CD4-positive, alpha-beta T cell (primary cell): ENCODE results near the gene ZNF410. TPM values are rescaled to one million over a fixed set of nuclear protein-coding genes. Genes with fewer than 3 reads are reported as not detected.

Experiments used
- ATAC-seq: fragments of 200-7000 bp; cut with Tn5 transposase; one replicate; pipeline ENCODE4 v1.10.0; 2022; ENCODE audit warnings: mild to moderate bottlenecking; ENCODE audit not compliant: poor library complexity
- CTCF ChIA-PET: fragments of 350-600 bp; sonication (Branson Sonifier 250); formaldehyde crosslinking; loops from one replicate; lab custom pipeline; 2021; ENCODE audit warnings: antibody characterized with exemption, inconsistent platforms; lab: Charles Lee
- POLR2A ChIA-PET: fragments of 350-600 bp; sonication (Branson Sonifier 250); formaldehyde crosslinking; loops from one replicate; lab custom pipeline; 2021; ENCODE audit warnings: antibody characterized with exemption, inconsistent platforms; lab: Charles Lee
- DNase-seq, 14 experiments: peaks; one replicate each; pipeline ENCODE4 v3.0.0-alpha.2; 2013 to 2020; ENCODE audit warnings: mixed read lengths in 2 of 14
- H3K27ac ChIP-seq, 2 donors: one replicate each; pipeline versions ENCODE4 v1.5.1 to v1.7.0; 2013; ENCODE audit warnings: low read length in 2 of 2, low read depth in 1 of 2, mild to moderate bottlenecking in 1 of 2
- H3K27me3 ChIP-seq, 2 experiments: 1 replicate in 1 of 2; 2 replicates in 1 of 2; pipeline versions ENCODE4 v1.6.1 to v1.7.0; 2013; ENCODE audit warnings: low read length in 2 of 2, control low read depth in 1 of 2, mild to moderate bottlenecking in 1 of 2, moderate library complexity in 1 of 2; ENCODE audit not compliant: insufficient read depth in 2 of 2, control insufficient read depth in 1 of 2
- H3K36me3 ChIP-seq: one replicate; pipeline ENCODE4 v1.6.1; 2013; ENCODE audit warnings: low read length, control low read depth; ENCODE audit not compliant: insufficient read depth
- H3K4me1 ChIP-seq: one replicate; pipeline ENCODE4 v1.6.1; 2013; ENCODE audit warnings: low read length, control low read depth; ENCODE audit not compliant: insufficient read depth
- H3K4me3 ChIP-seq: one replicate; pipeline ENCODE4 v1.5.1; 2013; ENCODE audit warnings: mild to moderate bottlenecking, low read length, moderate library complexity
- H3K9me3 ChIP-seq, 2 experiments: 1 replicate in 1 of 2; 2 replicates in 1 of 2; pipeline versions ENCODE4 v1.6.1 to v1.7.0; 2013; ENCODE audit warnings: low read length in 2 of 2, mild to moderate bottlenecking in 2 of 2, control low read depth in 1 of 2, moderate library complexity in 1 of 2; ENCODE audit not compliant: control insufficient read depth in 1 of 2, insufficient read depth in 1 of 2
- H3K27ac Mint-ChIP-seq: one replicate; pipeline ENCODE4 v1.8.0; 2020; ENCODE audit warnings: mixed read lengths
- H3K27me3 Mint-ChIP-seq: one replicate; pipeline ENCODE4 v1.8.0; 2021; ENCODE audit warnings: mixed read lengths
- H3K36me3 Mint-ChIP-seq: one replicate; pipeline ENCODE4 v1.8.0; 2021; ENCODE audit warnings: low read depth, mixed read lengths
- H3K4me1 Mint-ChIP-seq: one replicate; pipeline ENCODE4 v1.8.0; 2021; ENCODE audit warnings: low read depth, mixed read lengths
- H3K4me3 Mint-ChIP-seq: one replicate; pipeline ENCODE4 v1.8.0; 2020; ENCODE audit warnings: mild to moderate bottlenecking, mixed read lengths
- H3K9me3 Mint-ChIP-seq: one replicate; pipeline ENCODE4 v1.8.0; 2020; ENCODE audit warnings: mixed read lengths
- CTCF ChIP-seq: fragments of 200-600 bp; IDR thresholded peaks from one replicate; pipeline ENCODE4 v1.8.0; 2022; ENCODE audit warnings: antibody characterized with exemption, mild to moderate bottlenecking
- intact Hi-C, 2 experiments: fragments of 100-400 bp; cut with DNase I in 1 of 2; cut with micrococcal nuclease in 1 of 2; formaldehyde crosslinking; loops; one replicate each; pipeline versions ENCODE4 v1.15.1 to v1.9.0; 2023 to 2025; cut with DNase I, micrococcal nuclease
- total RNA-seq, 174 experiments: library from RNA in 2 of 174; stranded (reverse) in 2 of 174; gene quantifications; one replicate each; pipeline ENCODE4 v1.2.3 and lab custom pipeline; 2021 to 2026

ZNF410 gene
- total RNA-seq, 2 experiments from 2014 or later = 74.3 to 81.1 TPM

GRCh38 chr14:73936548-73936947 is 49.9 kb downstream of the ZNF410 start:
- CTCF ChIA-PET = interaction anchor here (0.9 to 1.1 kb wide), 2 partner anchors 13 to 208 kb away, joined by 3 to 4 read pairs; partner anchors contain the start of genes COQ6 and FAM161B
- DNase-seq (no peak), ATAC-seq (no peak)
- Mint-ChIP-seq H3K9me3 (no peaks in the 10 kb centered on the region), H3K36me3 (peaks cover 58% of the 10 kb centered on the region), H3K4me3 (no peak overlapping the region), H3K27ac (no peak overlapping the region), H3K27me3 (no peaks in the 10 kb centered on the region), H3K4me1 (peaks cover 6% of the 10 kb centered on the region)
- no peaks in the 10 kb centered on the region for H3K27me3 ChIP-seq
- intact Hi-C loops = no loop called here
- POLR2A ChIA-PET = interaction anchor here (1.4 kb wide), 1 partner anchor 13 kb away, joined by 4 read pairs; the partner anchor contains the start of genes COQ6 and FAM161B
- no peaks in the 10 kb centered on the region for H3K4me1 ChIP-seq
- no peak overlapping the region for H3K27ac ChIP-seq
- H3K4me3 ChIP-seq = no peak overlapping the region
- no peaks in the 10 kb centered on the region for H3K9me3 ChIP-seq
- H3K36me3 ChIP-seq = peaks cover 44% of the 10 kb centered on the region
- no peak for TF ChIP-seq CTCF

- Mint-ChIP-seq H3K27ac (no peak overlapping the region), H3K4me3 (no peak overlapping the region), H3K27me3 (no peaks in the 10 kb centered on the region), H3K36me3 (peaks cover 53% of the 10 kb centered on the region), H3K9me3 (no peaks in the 10 kb centered on the region), H3K4me1 (peaks cover 2% of the 10 kb centered on the region)
- intact Hi-C loops = no loop called here
- Histone ChIP-seq H3K36me3 (peaks cover 40% of the 10 kb centered on the region), H3K4me3 (no peak overlapping the region), H3K27me3 (no peaks in the 10 kb centered on the region), H3K27ac (no peak overlapping the region), H3K9me3 (no peaks in the 10 kb centered on the region), H3K4me1 (no peaks in the 10 kb centered on the region)
- ChIA-PET POLR2A (interaction anchor here (1.4 kb wide), 1 partner anchor 13 kb away, joined by 4 read pairs; the partner anchor contains the start of genes COQ6 and FAM161B), CTCF (no interaction called here)
- DNase-seq (no peak), ATAC-seq (no peak)
- no peak for TF ChIP-seq CTCF
These were observed 50.4 kb downstream of the ZNF410 start for GRCh38 chr14:73937012-73937411.

GRCh38 chr14:73942180-73942579 is 55.5 kb downstream of the ZNF410 start:
- peaks cover 32% of the 10 kb centered on the region for H3K36me3 ChIP-seq

More at GRCh38 chr14:73942180-73942579, 55.5 kb downstream of the ZNF410 start:
- Mint-ChIP-seq H3K4me1 (no peaks in the 10 kb centered on the region), H3K36me3 (peaks cover 36% of the 10 kb centered on the region), H3K27me3 (no peaks in the 10 kb centered on the region), H3K4me3 (no peak overlapping the region), H3K27ac (no peak overlapping the region), H3K9me3 (no peaks in the 10 kb centered on the region)
- H3K4me3 ChIP-seq = no peak overlapping the region
- H3K27me3 ChIP-seq = no peaks in the 10 kb centered on the region
- intact Hi-C loops = no loop called here
- ATAC-seq (no peak), DNase-seq (no peak)
- no peaks in the 10 kb centered on the region for H3K9me3 ChIP-seq
- ChIA-PET POLR2A (interaction anchor here (1.4 kb wide), 1 partner anchor 8 kb away, joined by 4 read pairs; the partner anchor contains the start of genes COQ6 and FAM161B), CTCF (no interaction called here)
- peaks cover 5% of the 10 kb centered on the region for H3K4me1 ChIP-seq
- H3K27ac ChIP-seq = no peak overlapping the region
- no peak for TF ChIP-seq CTCF
